NCI-H1048 (cell line): ENCODE data around the gene MFAP4.
"Not testable (repeated sequence)": the region's sequence is repeated elsewhere in the genome, so short reads cannot be mapped to it uniquely, and the experiment has no call there.

Experiments used
- DNase-seq: peaks from one replicate; lab custom pipeline; 2025; lab: John Stamatoyannopoulos, UW

MFAP4 gene

GRCh38 chr17:19370493-19370960 is 16.5 kb downstream of the MFAP4 start:
- DNase-seq: no peak

- DNase-seq: no peak
These were observed 17.0 kb downstream of the MFAP4 start for GRCh38 chr17:19369846-19370492.

- no peak for DNase-seq
These were observed 17.7 kb downstream of the MFAP4 start for GRCh38 chr17:19369107-19369778.

GRCh38 chr17:19368229-19368628 is 18.8 kb downstream of the MFAP4 start:
- no peak for DNase-seq

GRCh38 chr17:19366637-19366972 is 20.4 kb downstream of the MFAP4 start:
- DNase-seq: no peak

- no peak for DNase-seq
These were observed 21.0 kb downstream of the MFAP4 start for GRCh38 chr17:19365833-19366636.

GRCh38 chr17:19365499-19365817 is 21.5 kb downstream of the MFAP4 start:
- no peak for DNase-seq

- DNase-seq: no peak
These were observed 22.1 kb downstream of the MFAP4 start for GRCh38 chr17:19364699-19365498.

- DNase-seq: no peak
These were observed 23.4 kb downstream of the MFAP4 start for GRCh38 chr17:19363460-19364035.

- DNase-seq: no peak
These were observed 23.9 kb downstream of the MFAP4 start for GRCh38 chr17:19363114-19363438.

GRCh38 chr17:19362277-19363113 is 24.5 kb downstream of the MFAP4 start, which contains the start of gene B9D1:
TSS of gene B9D1 (minus strand) at chr17:19362723. CDS start at chr17:19362569, 154 bp downstream.
- peak; percentile 82 for DNase-seq

- DNase-seq: no peak
These were observed 25.1 kb downstream of the MFAP4 start for GRCh38 chr17:19361944-19362276.

GRCh38 chr17:19361326-19361725 is 25.7 kb downstream of the MFAP4 start:
- DNase-seq: no peak

- DNase-seq: no peak
These were observed 26.2 kb downstream of the MFAP4 start for GRCh38 chr17:19360772-19361171.

GRCh38 chr17:19359856-19360255 is 27.1 kb downstream of the MFAP4 start:
- DNase-seq: no peak

- DNase-seq: no peak
These were observed 27.8 kb downstream of the MFAP4 start for GRCh38 chr17:19359151-19359550.

- no peak for DNase-seq
These were observed 29.2 kb downstream of the MFAP4 start for GRCh38 chr17:19357761-19358160.

GRCh38 chr17:19357351-19357750 is 29.6 kb downstream of the MFAP4 start:
- DNase-seq: no peak

- DNase-seq: no peak
These were observed 32.2 kb downstream of the MFAP4 start for GRCh38 chr17:19354748-19355147.

GRCh38 chr17:19353401-19353800 is 33.6 kb downstream of the MFAP4 start:
- DNase-seq: not testable (repeated sequence)

- no peak for DNase-seq
These were observed 38.2 kb downstream of the MFAP4 start for GRCh38 chr17:19348806-19349205.
